H1 (cell line): Measurements from ENCODE around the gene VIPAS39. TPM values are rescaled to one million over a fixed set of nuclear protein-coding genes. Genes with fewer than 3 reads are reported as not detected.

ENCODE experiments used
- CREB1 ChIP-seq: IDR thresholded peaks from 2 replicates; pipeline ENCODE4 v1.6.1; 2012; ENCODE audit warnings: inconsistent platforms
- EP300 ChIP-seq, 2 experiments: IDR thresholded peaks; 1 replicate in 1 of 2; 2 replicates in 1 of 2; pipeline ENCODE4 v1.6.1; 2011 to 2012; ENCODE audit warnings: low read depth in 2 of 2, low read length in 2 of 2, mild to moderate bottlenecking in 2 of 2, borderline replicate concordance in 1 of 2, inconsistent platforms in 1 of 2, moderate library complexity in 1 of 2
- SIN3A ChIP-seq, 2 experiments: IDR thresholded peaks in 1 of 2; conservative IDR thresholded peaks in 1 of 2; 2 replicates each; pipeline ENCODE4 v1.6.1; 2011 to 2012; ENCODE audit warnings: low read length in 2 of 2, improper control_type of control experiment in 1 of 2, low read depth in 1 of 2, mild to moderate bottlenecking in 1 of 2
- TCF12 ChIP-seq: IDR thresholded peaks from 2 replicates; pipeline ENCODE4 v1.6.1; 2011; ENCODE audit warnings: low read depth, mild to moderate bottlenecking, low read length
- polyA plus RNA-seq, 7 experiments: library from polyadenylated mRNA; depleted of rRNA in 3 of 7; stranded (reverse) in 5 of 7; unstranded in 2 of 7; fragments of >200 nt in 5 of 7; fragments of 200-250 nt in 2 of 7; gene quantifications; 1 replicate in 5 of 7; 2 replicates in 1 of 7; 4 replicates in 1 of 7; pipeline versions ENCODE4 v1.2.1 to v1.2.3, GENCODE V29; 2011 to 2013; ENCODE audit warnings: missing spikeins in 2 of 7, mixed read lengths in 2 of 7
- small RNA-seq: library from polyadenylated mRNA; stranded (forward); fragments of <200 nt; extraction: miRNeasy Mini kit (QIAGEN cat#:217004); gene quantifications from one replicate; pipeline ENCODE3, GENCODE V24; 2013; ENCODE audit not compliant: insufficient read depth
- total RNA-seq: library from RNA; stranded (reverse); fragmentation: NEBNext Ultra II Directional; extraction: Animal tissue kit (Norgen Biotek cat#: 25700); gene quantifications from 2 replicates; pipeline ENCODE4 v1.2.1, GENCODE V29; 2021
- TF ChIP-seq, protein P1 (sequence below): IDR thresholded peaks from 2 replicates; pipeline ENCODE4 v1.6.1; 2011; ENCODE audit warnings: low read length, improper control_type of control experiment
- TF ChIP-seq, protein P2 (sequence below): IDR thresholded peaks from 2 replicates; pipeline ENCODE4 v1.6.1; 2012; ENCODE audit warnings: low read length, inconsistent platforms

The VIPAS39 gene
- total and polyA plus RNA-seq, 2 of the 8 experiments (the other 6 are each of a cell fraction or from before 2014, with no cell fraction given), result 19.6 to 20.6 TPM

DNA sequence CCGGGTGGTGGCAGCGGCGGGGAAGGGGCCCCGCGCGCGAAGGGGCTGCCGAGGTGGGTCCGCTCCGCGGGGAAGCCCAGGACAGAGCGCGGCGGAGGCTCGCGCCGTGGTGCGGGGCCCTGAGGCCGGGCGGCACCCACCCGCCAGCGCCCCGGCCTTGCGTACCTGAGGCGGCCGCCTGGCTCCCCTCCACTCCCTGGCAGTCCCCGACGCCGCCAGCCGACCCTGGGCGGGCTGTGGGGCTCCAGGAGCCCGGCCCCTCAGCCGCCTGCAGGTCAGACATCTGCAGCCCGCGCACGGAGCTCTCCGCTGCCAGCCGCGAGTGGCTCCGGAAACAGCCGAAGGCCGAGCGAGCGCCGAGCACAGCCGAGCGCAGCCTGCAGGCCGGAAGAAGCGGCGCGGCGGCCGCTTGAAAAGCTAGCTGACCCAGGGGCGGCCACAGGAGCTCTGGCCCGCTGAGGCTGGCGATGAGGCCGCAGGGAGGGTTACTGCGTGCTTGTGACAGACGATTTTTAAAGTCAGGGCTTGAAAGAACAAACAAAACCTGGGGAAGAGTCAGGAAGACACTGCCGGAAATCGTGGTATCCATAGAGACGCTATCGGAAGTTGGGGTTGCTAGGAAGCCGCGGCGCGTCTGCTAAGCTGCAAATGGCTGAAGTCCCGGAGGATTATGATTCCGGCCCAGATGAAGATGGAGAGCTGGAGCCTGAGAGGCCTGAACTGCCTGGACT is 80.5 kb downstream of the VIPAS39 start, which contains the start of the genes SAMD15 and TMED8 (continued):
- TF ChIP-seq SIN3A (conservative IDR thresholded peaks at IDR 0.05 in 1 of 2, IDR thresholded peaks at IDR 0.05 in 1 of 2; ENCODE audit: low read depth in 1 of 2, low read length in 2 of 2), result peak; percentile 95 to 96
- TF ChIP-seq, protein P1, sequence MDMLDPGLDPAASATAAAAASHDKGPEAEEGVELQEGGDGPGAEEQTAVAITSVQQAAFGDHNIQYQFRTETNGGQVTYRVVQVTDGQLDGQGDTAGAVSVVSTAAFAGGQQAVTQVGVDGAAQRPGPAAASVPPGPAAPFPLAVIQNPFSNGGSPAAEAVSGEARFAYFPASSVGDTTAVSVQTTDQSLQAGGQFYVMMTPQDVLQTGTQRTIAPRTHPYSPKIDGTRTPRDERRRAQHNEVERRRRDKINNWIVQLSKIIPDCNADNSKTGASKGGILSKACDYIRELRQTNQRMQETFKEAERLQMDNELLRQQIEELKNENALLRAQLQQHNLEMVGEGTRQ, result no peak
- TF ChIP-seq, protein P2, sequence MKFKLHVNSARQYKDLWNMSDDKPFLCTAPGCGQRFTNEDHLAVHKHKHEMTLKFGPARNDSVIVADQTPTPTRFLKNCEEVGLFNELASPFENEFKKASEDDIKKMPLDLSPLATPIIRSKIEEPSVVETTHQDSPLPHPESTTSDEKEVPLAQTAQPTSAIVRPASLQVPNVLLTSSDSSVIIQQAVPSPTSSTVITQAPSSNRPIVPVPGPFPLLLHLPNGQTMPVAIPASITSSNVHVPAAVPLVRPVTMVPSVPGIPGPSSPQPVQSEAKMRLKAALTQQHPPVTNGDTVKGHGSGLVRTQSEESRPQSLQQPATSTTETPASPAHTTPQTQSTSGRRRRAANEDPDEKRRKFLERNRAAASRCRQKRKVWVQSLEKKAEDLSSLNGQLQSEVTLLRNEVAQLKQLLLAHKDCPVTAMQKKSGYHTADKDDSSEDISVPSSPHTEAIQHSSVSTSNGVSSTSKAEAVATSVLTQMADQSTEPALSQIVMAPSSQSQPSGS, result no peak
- TF ChIP-seq CREB1, result no peak
- TF ChIP-seq EP300 (IDR thresholded peaks at IDR 0.05; ENCODE audit: borderline replicate concordance in 1 of 2, low read depth in 2 of 2, low read length in 2 of 2), result no peak
- TF ChIP-seq TCF12, result no peak

Small RNAs within 50 kb of the gene (small RNA-seq; reads per million reads assigned to genes)
- not detected for gene RF00404

Other genes with a start within 250 kb of the VIPAS39 start
- 0.30 and 0.55 TPM in 2 replicates for gene NGB, start 186.4 kb downstream of the VIPAS39 start, total RNA-seq
- 0.60 and 0.78 TPM in 2 replicates for gene NGB, start 186.4 kb downstream of the VIPAS39 start, polyA plus RNA-seq (2011; rRNA removed)
- gene POMT2, start 136.7 kb downstream of the VIPAS39 start, total RNA-seq, result 41.2 and 44.9 TPM in 2 replicates
- gene POMT2, start 136.7 kb downstream of the VIPAS39 start, polyA plus RNA-seq (2011; rRNA removed), result 20.8 and 34.1 TPM in 2 replicates
- gene GSTZ1, start 136.6 kb downstream of the VIPAS39 start, total RNA-seq, result 26.6 and 29.1 TPM in 2 replicates
- 33.6 and 40.3 TPM in 2 replicates for gene GSTZ1, start 136.6 kb downstream of the VIPAS39 start, polyA plus RNA-seq (2011; rRNA removed)
- gene TMED8, start 80.5 kb downstream of the VIPAS39 start, total RNA-seq, result 13.1 and 13.4 TPM in 2 replicates
- gene TMED8, start 80.5 kb downstream of the VIPAS39 start, polyA plus RNA-seq (2011; rRNA removed), result 4.8 and 5.5 TPM in 2 replicates
- 0.99 and 1.0 TPM in 2 replicates for gene SAMD15, start 80.2 kb downstream of the VIPAS39 start, total RNA-seq
- gene SAMD15, start 80.2 kb downstream of the VIPAS39 start, polyA plus RNA-seq (2011; rRNA removed), result 0.17 and 0.42 TPM in 2 replicates
- 0.48 TPM in 1 of 2 replicates, not detected in the other for gene NOXRED1, start 34.1 kb downstream of the VIPAS39 start, total RNA-seq
- gene NOXRED1, start 34.1 kb downstream of the VIPAS39 start, polyA plus RNA-seq (2011; rRNA removed), result 0.14 and 0.23 TPM in 2 replicates
- 215 and 221 TPM in 2 replicates for gene AHSA1, start 492 bp upstream of the VIPAS39 start, total RNA-seq
- gene AHSA1, start 492 bp upstream of the VIPAS39 start, polyA plus RNA-seq (2011; rRNA removed), result 155 and 174 TPM in 2 replicates
- gene ISM2, start 41.2 kb upstream of the VIPAS39 start, total RNA-seq, result 0.52 TPM in 2 replicates
- gene ISM2, start 41.2 kb upstream of the VIPAS39 start, polyA plus RNA-seq (2011; rRNA removed), result 0.61 and 0.79 TPM in 2 replicates
- gene SPTLC2, start 159.0 kb upstream of the VIPAS39 start, total RNA-seq, result 31.8 and 35.1 TPM in 2 replicates
- gene SPTLC2, start 159.0 kb upstream of the VIPAS39 start, polyA plus RNA-seq (2011; rRNA removed), result 7.6 and 8.9 TPM in 2 replicates